B cell (primary cell): ENCODE results near the gene CDK6.

Experiments used
- CTCF ChIP-seq: fragments of 200-600 bp; IDR thresholded peaks from one replicate; pipeline ENCODE4 v1.8.0; 2022; ENCODE audit warnings: antibody characterized with exemption, mild to moderate bottlenecking
- EZH2 ChIP-seq: IDR thresholded peaks from 2 replicates; pipeline ENCODE4 v1.6.1; 2012; ENCODE audit warnings: borderline replicate concordance, low read depth, mild to moderate bottlenecking, moderate library complexity, low read length; ENCODE audit not compliant: insufficient read depth, poor library complexity, severe bottlenecking

DNA sequence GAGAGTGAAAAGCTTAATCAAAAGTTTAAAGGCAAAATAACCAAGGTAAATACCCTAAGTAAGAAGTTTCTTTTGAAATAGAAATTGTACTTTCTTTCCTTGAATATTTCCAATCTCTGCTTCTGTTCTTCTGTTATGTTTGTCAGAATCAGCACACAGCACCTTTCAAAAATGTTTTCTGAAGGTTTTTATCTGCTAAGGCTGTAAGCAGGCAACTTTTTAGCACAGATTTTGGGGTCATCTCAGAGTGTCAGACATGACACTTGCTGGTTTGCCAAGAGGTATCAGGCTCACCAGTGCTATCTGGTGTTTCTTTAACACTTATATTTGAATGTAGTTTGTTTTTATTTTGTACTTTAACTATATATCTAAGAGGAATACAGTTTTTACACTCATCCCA, 94.2 kb downstream of the CDK6 start:
- TF ChIP-seq CTCF (no peak), EZH2 (no peak)
